Measurements from ENCODE around the gene AFF3.

The AFF3 gene

GRCh38 chr2:100004959-100005387 lies 137.4 kb downstream of the AFF3 start:
- H3K4me3 ChIP-seq (ENCODE audit: low read length), result no peak overlapping the region
- no peaks in the 10 kb centered on the region for H3K36me3 ChIP-seq (ENCODE audit: control insufficient read depth, insufficient read depth, low read length)
- H3K9me3 ChIP-seq (ENCODE audit: control insufficient read depth, low read length), result no peaks in the 10 kb centered on the region
- no peak overlapping the region for H3K9ac ChIP-seq (ENCODE audit: low read length)
- H3K4me1 ChIP-seq (ENCODE audit: control insufficient read depth, insufficient read depth, low read length), result no peaks in the 10 kb centered on the region
- no peaks in the 10 kb centered on the region for H3K27me3 ChIP-seq (ENCODE audit: control insufficient read depth, insufficient read depth, low read length)

- no peaks in the 10 kb centered on the region for H3K9me3 ChIP-seq (ENCODE audit: control insufficient read depth, low read length)
- H3K4me1 ChIP-seq (ENCODE audit: control insufficient read depth, insufficient read depth, low read length), result no peaks in the 10 kb centered on the region
- no peak overlapping the region for H3K4me3 ChIP-seq (ENCODE audit: low read length)
- no peaks in the 10 kb centered on the region for H3K36me3 ChIP-seq (ENCODE audit: control insufficient read depth, insufficient read depth, low read length)
- H3K27me3 ChIP-seq (ENCODE audit: control insufficient read depth, insufficient read depth, low read length), result no peaks in the 10 kb centered on the region
- H3K9ac ChIP-seq (ENCODE audit: low read length), result no peak overlapping the region
Measured at GRCh38 chr2:100004348-100004884, 138.0 kb downstream of the AFF3 start.

GRCh38 chr2:100002059-100002458 lies 140.3 kb downstream of the AFF3 start:
- H3K9ac ChIP-seq (ENCODE audit: low read length), result no peak overlapping the region

DNA sequence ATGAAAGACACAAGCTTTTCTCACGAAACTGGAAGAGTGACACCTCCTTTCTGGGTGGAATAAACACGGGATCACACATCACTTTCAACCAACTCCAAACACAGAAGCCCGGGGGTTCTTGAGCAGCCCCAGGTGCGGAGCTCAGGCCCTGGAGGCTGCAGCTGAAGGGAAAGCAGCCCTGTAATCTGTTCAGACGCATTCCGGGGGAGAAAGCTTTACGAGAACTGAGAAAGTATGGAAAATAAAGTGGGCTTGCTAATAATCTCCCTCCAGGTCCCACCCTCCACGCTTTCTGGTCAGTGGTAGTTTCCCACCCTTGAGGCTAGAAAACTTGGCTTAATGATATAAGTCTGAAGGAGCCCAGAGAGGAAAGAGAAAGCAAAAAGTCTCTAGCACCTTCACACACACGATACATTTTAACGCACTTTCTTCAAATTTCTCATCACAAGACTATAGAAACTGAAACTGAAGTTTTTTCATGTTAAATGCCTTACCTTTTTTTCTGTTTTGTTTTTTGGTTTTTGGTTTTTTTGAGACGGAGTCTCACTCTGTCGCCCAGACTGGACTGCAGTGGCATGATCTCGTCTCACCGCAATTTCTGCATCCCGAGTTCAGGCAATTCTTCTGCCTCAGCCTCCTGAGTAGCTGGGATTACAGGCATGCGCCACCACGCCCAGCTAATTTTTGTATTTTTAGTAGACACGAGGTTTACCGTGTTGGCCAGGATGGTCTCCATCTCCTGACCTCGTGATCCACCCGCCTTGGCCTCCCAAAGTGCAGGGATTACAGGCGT lies 141.3 kb downstream of the AFF3 start:
- no peaks in the 10 kb centered on the region for H3K27me3 ChIP-seq (ENCODE audit: control insufficient read depth, insufficient read depth, low read length)
- no peak overlapping the region for H3K4me3 ChIP-seq (ENCODE audit: low read length)

More at GRCh38 chr2:100002059-100002458, 140.3 kb downstream of the AFF3 start:
- Histone ChIP-seq H3K27me3 (ENCODE audit: control insufficient read depth, insufficient read depth, low read length) (no peaks in the 10 kb centered on the region), H3K4me1 (ENCODE audit: control insufficient read depth, insufficient read depth, low read length) (no peaks in the 10 kb centered on the region), H3K9me3 (ENCODE audit: control insufficient read depth, low read length) (no peaks in the 10 kb centered on the region), H3K36me3 (ENCODE audit: control insufficient read depth, insufficient read depth, low read length) (no peaks in the 10 kb centered on the region), H3K4me3 (ENCODE audit: low read length) (no peak overlapping the region)

GRCh38 chr2:99998651-99999320 lies 143.6 kb downstream of the AFF3 start:
- Histone ChIP-seq H3K9me3 (ENCODE audit: control insufficient read depth, low read length) (no peaks in the 10 kb centered on the region), H3K4me1 (ENCODE audit: control insufficient read depth, insufficient read depth, low read length) (no peaks in the 10 kb centered on the region), H3K4me3 (ENCODE audit: low read length) (no peak overlapping the region)

More for the DNA sequence above, 141.3 kb downstream of the AFF3 start:
- no peak overlapping the region for H3K9ac ChIP-seq (ENCODE audit: low read length)
- H3K4me1 ChIP-seq (ENCODE audit: control insufficient read depth, insufficient read depth, low read length), result no peaks in the 10 kb centered on the region
- no peaks in the 10 kb centered on the region for H3K36me3 ChIP-seq (ENCODE audit: control insufficient read depth, insufficient read depth, low read length)
- H3K9me3 ChIP-seq (ENCODE audit: control insufficient read depth, low read length), result no peaks in the 10 kb centered on the region

DNA sequence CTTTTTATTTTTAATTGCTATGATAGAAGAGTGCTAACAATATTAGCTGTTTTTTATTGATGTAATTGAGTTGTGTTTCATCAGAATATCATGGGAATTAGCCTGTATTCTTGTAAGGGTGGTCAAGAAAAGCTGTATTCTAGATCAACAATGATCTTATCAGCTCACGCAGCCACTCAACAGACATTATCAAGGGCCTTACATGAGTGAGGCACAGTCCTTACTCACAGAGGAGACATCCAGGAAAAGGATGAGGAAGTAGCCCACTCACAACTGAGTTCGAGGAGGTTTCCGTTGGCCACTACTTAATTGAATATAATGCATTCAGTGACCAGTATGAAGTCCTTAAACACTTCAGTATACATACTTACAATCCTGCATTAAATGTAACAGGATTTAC lies 152.5 kb downstream of the AFF3 start:
- no peaks in the 10 kb centered on the region for H3K27me3 ChIP-seq (ENCODE audit: control insufficient read depth, insufficient read depth, low read length)
- H3K36me3 ChIP-seq (ENCODE audit: control insufficient read depth, insufficient read depth, low read length), result no peaks in the 10 kb centered on the region
- H3K4me1 ChIP-seq (ENCODE audit: control insufficient read depth, insufficient read depth, low read length), result no peaks in the 10 kb centered on the region
- no peak overlapping the region for H3K4me3 ChIP-seq (ENCODE audit: low read length)
- H3K9ac ChIP-seq (ENCODE audit: low read length), result no peak overlapping the region
- no peaks in the 10 kb centered on the region for H3K9me3 ChIP-seq (ENCODE audit: control insufficient read depth, low read length)

More at GRCh38 chr2:99998651-99999320, 143.6 kb downstream of the AFF3 start:
- Histone ChIP-seq H3K27me3 (ENCODE audit: control insufficient read depth, insufficient read depth, low read length) (no peaks in the 10 kb centered on the region), H3K9ac (ENCODE audit: low read length) (no peak overlapping the region), H3K36me3 (ENCODE audit: control insufficient read depth, insufficient read depth, low read length) (no peaks in the 10 kb centered on the region)

DNA sequence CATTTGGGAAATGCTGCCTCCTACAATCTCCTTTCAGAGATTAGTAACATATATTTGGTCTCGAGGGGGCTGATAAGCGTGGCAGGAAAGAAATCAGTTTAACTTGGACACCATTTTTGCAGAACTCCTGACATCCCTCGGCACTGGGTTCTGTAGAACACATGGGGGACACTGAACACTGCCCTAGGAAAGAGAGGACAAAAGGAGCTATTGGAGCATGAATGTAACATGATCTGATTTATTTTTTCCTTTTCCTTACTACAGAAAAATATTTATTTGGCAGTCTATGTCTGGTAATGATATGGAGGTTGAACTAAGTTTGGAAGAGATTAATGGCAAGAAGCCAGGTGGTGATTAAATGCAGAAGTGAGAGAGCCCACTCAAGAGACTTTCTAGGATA lies 153.8 kb downstream of the AFF3 start:
- Histone ChIP-seq H3K27me3 (ENCODE audit: control insufficient read depth, insufficient read depth, low read length) (no peaks in the 10 kb centered on the region), H3K4me3 (ENCODE audit: low read length) (no peak overlapping the region), H3K9ac (ENCODE audit: low read length) (no peak overlapping the region), H3K36me3 (ENCODE audit: control insufficient read depth, insufficient read depth, low read length) (no peaks in the 10 kb centered on the region), H3K4me1 (ENCODE audit: control insufficient read depth, insufficient read depth, low read length) (no peaks in the 10 kb centered on the region), H3K9me3 (ENCODE audit: control insufficient read depth, low read length) (no peaks in the 10 kb centered on the region)

GRCh38 chr2:99987160-99987559 lies 155.2 kb downstream of the AFF3 start:
- Histone ChIP-seq H3K36me3 (ENCODE audit: control insufficient read depth, insufficient read depth, low read length) (no peaks in the 10 kb centered on the region), H3K9ac (ENCODE audit: low read length) (no peak overlapping the region), H3K27me3 (ENCODE audit: control insufficient read depth, insufficient read depth, low read length) (no peaks in the 10 kb centered on the region), H3K4me1 (ENCODE audit: control insufficient read depth, insufficient read depth, low read length) (no peaks in the 10 kb centered on the region), H3K4me3 (ENCODE audit: low read length) (no peak overlapping the region), H3K9me3 (ENCODE audit: control insufficient read depth, low read length) (no peaks in the 10 kb centered on the region)

- Histone ChIP-seq H3K4me1 (ENCODE audit: control insufficient read depth, insufficient read depth, low read length) (no peaks in the 10 kb centered on the region), H3K9me3 (ENCODE audit: control insufficient read depth, low read length) (no peaks in the 10 kb centered on the region), H3K4me3 (ENCODE audit: low read length) (no peak overlapping the region), H3K9ac (ENCODE audit: low read length) (no peak overlapping the region), H3K36me3 (ENCODE audit: control insufficient read depth, insufficient read depth, low read length) (no peaks in the 10 kb centered on the region), H3K27me3 (ENCODE audit: control insufficient read depth, insufficient read depth, low read length) (no peaks in the 10 kb centered on the region)
Measured at GRCh38 chr2:99984799-99985515, 157.4 kb downstream of the AFF3 start.

DNA sequence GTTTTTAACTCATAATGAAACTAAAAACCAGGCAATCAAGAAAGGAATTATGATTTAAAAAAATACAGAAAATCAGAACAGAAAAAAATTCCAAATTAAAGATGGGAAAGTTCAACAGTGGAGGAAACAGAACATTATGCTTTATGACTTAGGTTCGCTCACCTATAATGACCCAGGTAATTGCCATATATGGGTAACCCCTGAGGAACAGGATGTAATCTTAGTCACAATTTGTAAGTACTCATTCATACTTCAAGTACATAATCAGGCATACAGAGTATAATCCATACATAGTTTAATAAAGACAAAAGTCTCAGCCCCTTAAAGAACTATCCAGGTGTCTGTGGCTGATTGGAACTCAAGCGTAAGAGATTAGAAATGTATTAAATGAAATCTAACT lies 159.6 kb downstream of the AFF3 start:
- Histone ChIP-seq H3K9ac (ENCODE audit: low read length) (no peak overlapping the region), H3K36me3 (ENCODE audit: control insufficient read depth, insufficient read depth, low read length) (no peaks in the 10 kb centered on the region), H3K9me3 (ENCODE audit: control insufficient read depth, low read length) (no peaks in the 10 kb centered on the region), H3K27me3 (ENCODE audit: control insufficient read depth, insufficient read depth, low read length) (no peaks in the 10 kb centered on the region), H3K4me3 (ENCODE audit: low read length) (no peak overlapping the region), H3K4me1 (ENCODE audit: control insufficient read depth, insufficient read depth, low read length) (no peaks in the 10 kb centered on the region)

DNA sequence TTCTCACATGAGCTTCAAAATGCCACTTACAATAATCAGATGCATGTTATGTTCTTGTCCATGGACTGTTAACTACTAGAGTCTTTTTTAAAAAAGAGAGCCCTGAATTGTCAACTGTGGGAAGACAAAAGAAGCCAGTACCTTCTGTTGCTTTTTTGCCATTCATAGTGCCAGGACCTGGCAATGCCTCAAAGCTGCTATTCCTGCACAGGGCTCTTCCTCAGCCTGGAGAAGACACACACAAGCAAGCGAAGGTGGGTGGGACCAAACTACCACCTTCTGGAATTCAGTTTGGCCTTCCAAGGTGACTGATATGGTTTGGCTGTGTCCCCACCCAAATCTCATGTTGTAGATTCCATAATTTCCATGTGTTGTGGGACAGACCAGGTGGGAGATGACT lies 160.6 kb downstream of the AFF3 start:
- H3K36me3 ChIP-seq (ENCODE audit: control insufficient read depth, insufficient read depth, low read length), result no peaks in the 10 kb centered on the region
- no peaks in the 10 kb centered on the region for H3K4me1 ChIP-seq (ENCODE audit: control insufficient read depth, insufficient read depth, low read length)
- H3K9me3 ChIP-seq (ENCODE audit: control insufficient read depth, low read length), result no peaks in the 10 kb centered on the region
- H3K27me3 ChIP-seq (ENCODE audit: control insufficient read depth, insufficient read depth, low read length), result no peaks in the 10 kb centered on the region
- no peak overlapping the region for H3K9ac ChIP-seq (ENCODE audit: low read length)
- no peak overlapping the region for H3K4me3 ChIP-seq (ENCODE audit: low read length)

DNA sequence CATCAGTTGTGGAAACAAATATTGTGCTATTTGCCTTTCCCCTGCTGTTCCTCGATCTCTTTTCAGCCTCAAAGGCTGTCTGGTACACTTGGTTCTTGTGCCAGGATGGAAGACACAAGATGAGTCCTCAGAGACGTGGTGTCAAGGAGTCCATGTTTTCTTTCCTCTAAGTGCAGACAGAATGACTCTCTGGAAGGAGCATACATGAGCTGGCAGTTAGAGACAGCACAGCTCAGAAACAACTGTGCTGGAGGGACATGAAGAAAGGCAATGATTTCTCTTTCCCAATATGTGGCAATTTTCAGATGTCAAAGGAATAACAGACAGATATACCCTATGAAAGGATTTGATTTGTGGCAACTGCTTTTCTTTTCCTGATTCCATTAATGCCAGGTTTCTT lies 162.2 kb downstream of the AFF3 start:
- no peaks in the 10 kb centered on the region for H3K36me3 ChIP-seq (ENCODE audit: control insufficient read depth, insufficient read depth, low read length)
- no peaks in the 10 kb centered on the region for H3K9me3 ChIP-seq (ENCODE audit: control insufficient read depth, low read length)
- no peaks in the 10 kb centered on the region for H3K4me1 ChIP-seq (ENCODE audit: control insufficient read depth, insufficient read depth, low read length)
- no peak overlapping the region for H3K4me3 ChIP-seq (ENCODE audit: low read length)
- no peak overlapping the region for H3K9ac ChIP-seq (ENCODE audit: low read length)
- no peaks in the 10 kb centered on the region for H3K27me3 ChIP-seq (ENCODE audit: control insufficient read depth, insufficient read depth, low read length)

Data from mucosa of stomach (tissue), 1 donor.